Activated T-helper 17 cell treated with anti-CD3 and anti-CD28 coated beads, Interleukin-2, amount 50 U/mL, for 72 hours (primary cell): ENCODE data around the gene BSCL2. TPM values are rescaled to one million over a fixed set of nuclear protein-coding genes. Genes with fewer than 3 reads are reported as not detected.
A peak's percentile ranks its signal among the peaks of the same experiment; 100 is the strongest.

ENCODE experiments used
- ATAC-seq: fragments of 150-1000 bp; cut with Tn5 transposase; replicated peaks from 2 replicates; pipeline ENCODE4 v1.10.0; 2021; ENCODE audit warnings: mild to moderate bottlenecking, moderate library complexity
- H3K27ac Mint-ChIP-seq: one replicate; pipeline ENCODE4 v1.8.0; 2022; ENCODE audit warnings: mixed read lengths
- H3K27me3 Mint-ChIP-seq: one replicate; pipeline ENCODE4 v1.8.0; 2022; ENCODE audit warnings: mixed read lengths
- H3K36me3 Mint-ChIP-seq: one replicate; pipeline ENCODE4 v1.8.0; 2022; ENCODE audit warnings: low read depth, mild to moderate bottlenecking, mixed read lengths
- H3K4me1 Mint-ChIP-seq: one replicate; pipeline ENCODE4 v1.8.0; 2022; ENCODE audit warnings: mixed read lengths
- H3K4me3 Mint-ChIP-seq: one replicate; pipeline ENCODE4 v1.8.0; 2022; ENCODE audit warnings: mild to moderate bottlenecking, mixed read lengths
- H3K9me3 Mint-ChIP-seq: one replicate; pipeline ENCODE4 v1.8.0; 2022; ENCODE audit warnings: mixed read lengths
- total RNA-seq, 2 donors: library from RNA; stranded (reverse); gene quantifications; one replicate each; pipeline ENCODE4 v1.2.3, GENCODE V29; 2022

BSCL2 gene
- total RNA-seq, 2 donors from 2014 or later, result 31.1 to 39.2 TPM

DNA sequence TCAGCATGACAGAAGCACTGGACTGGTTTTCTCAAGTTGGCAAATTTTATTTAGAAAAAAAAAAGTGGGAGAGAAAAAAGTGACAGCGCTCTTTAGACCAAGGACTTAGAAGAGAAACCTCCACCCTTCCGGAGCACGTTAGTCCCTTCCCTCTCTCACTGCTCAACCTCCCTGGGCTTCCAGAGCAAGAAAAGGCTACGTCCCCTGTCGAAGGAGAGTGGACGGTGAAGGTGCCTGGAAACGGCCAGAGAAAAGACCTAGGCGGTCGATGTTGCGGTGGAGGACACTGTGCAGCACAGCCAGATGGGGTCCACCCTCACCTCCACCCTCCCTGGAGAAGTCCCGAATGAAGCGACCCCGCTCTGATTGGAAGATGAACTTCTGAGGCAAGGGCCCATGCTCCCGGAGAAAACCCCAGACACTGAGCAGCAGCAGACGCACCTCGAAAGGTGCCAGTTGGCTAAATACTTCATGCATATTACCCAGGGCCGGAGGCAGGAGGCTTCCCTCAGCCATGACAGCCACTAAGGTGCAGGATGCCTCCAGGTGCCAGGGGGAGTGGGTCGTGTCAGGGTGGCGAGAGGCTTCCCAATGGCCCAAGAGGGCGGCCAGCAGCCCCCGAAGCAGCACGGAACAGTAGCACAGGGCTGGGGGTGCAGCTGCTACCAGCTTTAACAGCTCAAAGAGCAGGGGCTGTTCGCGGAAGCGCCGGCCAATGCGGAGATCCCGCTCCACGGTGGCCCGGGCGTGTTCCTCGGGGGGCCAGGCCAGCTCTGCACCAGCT lies 60.2 kb downstream of the BSCL2 start:
- Mint-ChIP-seq H3K4me3 (peak overlapping the region; percentile 100), H3K4me1 (no peaks in the 10 kb centered on the region), H3K27ac (peak overlapping the region; percentile 97), H3K9me3 (no peaks in the 10 kb centered on the region), H3K27me3 (no peaks in the 10 kb centered on the region), H3K36me3 (peaks cover 54% of the 10 kb centered on the region)
- ATAC-seq, result no peak

DNA sequence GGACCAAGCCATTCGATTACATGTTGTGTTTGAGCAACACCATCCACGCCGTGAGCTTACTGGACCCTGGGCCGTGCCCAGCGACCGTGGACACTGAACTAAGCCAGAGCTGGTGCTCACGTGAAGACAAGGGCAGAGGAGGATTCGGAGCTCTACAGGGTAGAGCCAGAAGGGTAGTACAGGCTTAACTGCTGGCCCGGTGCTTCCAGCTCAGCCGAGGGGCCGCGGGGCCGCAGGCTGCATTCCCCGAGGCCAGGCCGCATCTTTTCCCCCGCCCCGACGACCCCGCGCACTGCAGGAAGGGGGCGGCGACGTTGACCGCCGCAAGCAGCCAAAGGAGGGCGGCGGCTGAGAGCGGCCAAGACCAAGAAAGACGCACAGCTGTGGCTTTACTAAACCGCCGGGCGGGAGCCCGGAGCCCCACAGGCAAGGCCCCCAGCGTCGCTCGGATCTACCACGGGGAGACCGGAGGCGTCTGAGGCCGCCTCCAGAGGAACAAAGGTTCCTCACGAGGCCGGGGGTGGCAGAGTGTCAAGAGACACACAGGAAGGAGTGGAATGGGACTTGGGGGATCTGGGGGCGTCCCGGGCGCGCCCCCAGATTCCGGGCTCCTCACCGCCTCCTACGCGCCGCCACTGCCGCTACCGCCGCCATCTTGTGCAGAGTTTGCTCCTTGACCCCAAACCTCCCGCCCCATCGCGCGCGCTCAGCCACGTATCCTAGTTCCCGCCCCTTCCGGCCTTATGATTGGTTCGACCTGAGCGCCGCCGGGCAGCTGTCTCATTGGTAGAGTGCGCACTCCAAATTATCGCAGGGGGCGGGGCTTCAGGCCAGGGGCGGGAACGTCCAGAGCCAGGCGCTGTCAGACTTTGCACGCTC lies 61.0 kb downstream of the BSCL2 start, which contains the start of gene GANAB:
GANAB (minus strand) TSS at position 668 of the 879 bp plus-strand sequence; CDS start at position 654, 14 bp downstream.
- Mint-ChIP-seq H3K4me1 (no peaks in the 10 kb centered on the region), H3K27me3 (no peaks in the 10 kb centered on the region), H3K27ac (peak within 1 kb of the TSS; percentile 97), H3K4me3 (peak within 1 kb of the TSS; percentile 100), H3K36me3 (peaks cover 54% of the 10 kb centered on the region), H3K9me3 (no peaks in the 10 kb centered on the region)
- ATAC-seq, result peak; percentile 99

- Mint-ChIP-seq H3K9me3 (no peaks in the 10 kb centered on the region), H3K36me3 (peaks cover 59% of the 10 kb centered on the region), H3K4me3 (peak overlapping the region; percentile 100), H3K27ac (peak overlapping the region; percentile 97), H3K4me1 (peaks cover 5% of the 10 kb centered on the region), H3K27me3 (no peaks in the 10 kb centered on the region)
- ATAC-seq, result peak; percentile 1
Measured at GRCh38 chr11:62645671-62645945, 61.6 kb downstream of the BSCL2 start.

DNA sequence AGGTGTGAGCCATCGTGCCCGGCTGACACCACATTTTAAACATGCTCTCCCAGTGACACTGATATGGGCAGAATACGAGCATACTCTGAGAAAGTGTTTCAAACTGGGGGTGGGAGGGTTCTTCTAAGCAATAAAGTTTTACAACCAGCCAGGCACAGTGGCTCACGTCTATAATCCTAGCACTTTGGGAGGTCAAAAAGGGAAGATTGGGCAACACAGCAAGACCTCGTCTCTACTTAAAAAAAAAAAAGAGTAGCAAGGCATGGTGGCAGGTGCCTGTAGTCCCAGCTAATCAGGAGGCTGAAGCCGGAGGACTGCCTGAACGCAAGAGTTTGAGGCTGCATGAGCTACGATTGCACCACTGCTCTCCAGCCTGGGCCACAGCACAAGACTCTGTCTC lies 63.0 kb downstream of the BSCL2 start:
- Mint-ChIP-seq H3K4me1 (peaks cover 11% of the 10 kb centered on the region), H3K27ac (no peak overlapping the region), H3K4me3 (peak overlapping the region; percentile 100), H3K36me3 (peaks cover 63% of the 10 kb centered on the region), H3K9me3 (no peaks in the 10 kb centered on the region), H3K27me3 (no peaks in the 10 kb centered on the region)
- no peak for ATAC-seq

Other genes starting within 250 kb of the BSCL2 start
- 100 to 1,000 TPM; 155 to 336 TPM for gene AHNAK, start 160.6 kb downstream of the BSCL2 start, total RNA-seq
- gene EEF1G, start 133.5 kb downstream of the BSCL2 start, total RNA-seq, result 1,000 to 10,000 TPM; 1,690 to 1,865 TPM
- 10 to 100 TPM; 23.8 to 25.7 TPM for gene TUT1, start 115.9 kb downstream of the BSCL2 start, total RNA-seq
- gene MTA2, start 105.6 kb downstream of the BSCL2 start, total RNA-seq, result 100 to 1,000 TPM; 142 to 198 TPM
- 100 to 1,000 TPM; 122 to 130 TPM for gene EML3, start 94.6 kb downstream of the BSCL2 start, total RNA-seq
- gene ROM1, start 94.2 kb downstream of the BSCL2 start, total RNA-seq, result 1 to 10 TPM; 2.0 to 3.0 TPM
- 10 to 100 TPM; 60.5 to 71.9 TPM for gene B3GAT3, start 85.4 kb downstream of the BSCL2 start, total RNA-seq
- gene GANAB, start 60.8 kb downstream of the BSCL2 start, total RNA-seq, result 100 to 1,000 TPM; 226 to 266 TPM
- 10 to 100 TPM; 26.5 to 27.8 TPM for gene INTS5, start 54.1 kb downstream of the BSCL2 start, total RNA-seq
- gene C11orf98, start 42.2 kb downstream of the BSCL2 start, total RNA-seq, result 10 to 100 TPM; 65.0 to 89.6 TPM
- gene CSKMT, start 42.1 kb downstream of the BSCL2 start, total RNA-seq, result 10 to 100 TPM; 23.6 TPM
- gene UQCC3, start 35.8 kb downstream of the BSCL2 start, total RNA-seq, result 1 to 10 TPM; 2.5 to 2.7 TPM
- gene LBHD1, start 35.2 kb downstream of the BSCL2 start, total RNA-seq, result 10 to 100 TPM; 27.0 to 28.5 TPM
- gene UBXN1, start 28.4 kb downstream of the BSCL2 start, total RNA-seq, result 10 to 100 TPM; 70.7 to 93.4 TPM
- under 1 TPM; 0.45 to 0.56 TPM for gene LRRN4CL, start 17.9 kb downstream of the BSCL2 start, total RNA-seq
- not detected for gene GNG3, start 252 bp upstream of the BSCL2 start, total RNA-seq
- gene HNRNPUL2, start 20.0 kb upstream of the BSCL2 start, total RNA-seq, result 10 to 100 TPM; 54.0 to 60.1 TPM
- 10 to 100 TPM; 49.9 to 56.2 TPM for gene TTC9C, start 21.1 kb upstream of the BSCL2 start, total RNA-seq
- 10 to 100 TPM; 12.8 to 13.9 TPM for gene ZBTB3, start 46.7 kb upstream of the BSCL2 start, total RNA-seq
- gene POLR2G, start 54.2 kb upstream of the BSCL2 start, total RNA-seq, result 100 to 1,000 TPM in 1 of 2 donors, 10 to 100 TPM in 1; 92.0 to 114 TPM
- gene TAF6L, start 64.0 kb upstream of the BSCL2 start, total RNA-seq, result 10 to 100 TPM; 14.1 to 27.5 TPM
- gene TMEM179B, start 80.0 kb upstream of the BSCL2 start, total RNA-seq, result 10 to 100 TPM; 18.6 to 20.9 TPM
- 10 to 100 TPM in 1 of 2 donors, 1 to 10 TPM in 1; 6.2 to 16.2 TPM for gene TMEM223, start 84.6 kb upstream of the BSCL2 start, total RNA-seq
- 100 to 1,000 TPM in 1 of 2 donors, 10 to 100 TPM in 1; 85.8 to 115 TPM for gene NXF1, start 98.0 kb upstream of the BSCL2 start, total RNA-seq
- 10 to 100 TPM; 23.4 to 32.0 TPM for gene STX5, start 124.6 kb upstream of the BSCL2 start, total RNA-seq
- under 1 TPM; 0.82 TPM for gene TEX54, start 125.4 kb upstream of the BSCL2 start, total RNA-seq
- gene WDR74, start 132.2 kb upstream of the BSCL2 start, total RNA-seq, result 100 to 1,000 TPM in 1 of 2 donors, 10 to 100 TPM in 1; 70.3 to 104 TPM
- 100 to 1,000 TPM; 176 to 287 TPM for gene SLC3A2, start 173.5 kb upstream of the BSCL2 start, total RNA-seq
- gene CHRM1, start 213.9 kb upstream of the BSCL2 start, total RNA-seq, result not detected